SKM-1 treated with dmso at 0.1 percent for 144 hours (cell line): Measurements from ENCODE around the gene SETD3.
A peak's percentile ranks its signal among the peaks of the same experiment; 100 is the strongest.

Source experiments
- DNase-seq: peaks from one replicate; lab custom pipeline; 2025; ENCODE audit not compliant: unreplicated experiment; lab: John Stamatoyannopoulos, UW

The SETD3 gene

DNA sequence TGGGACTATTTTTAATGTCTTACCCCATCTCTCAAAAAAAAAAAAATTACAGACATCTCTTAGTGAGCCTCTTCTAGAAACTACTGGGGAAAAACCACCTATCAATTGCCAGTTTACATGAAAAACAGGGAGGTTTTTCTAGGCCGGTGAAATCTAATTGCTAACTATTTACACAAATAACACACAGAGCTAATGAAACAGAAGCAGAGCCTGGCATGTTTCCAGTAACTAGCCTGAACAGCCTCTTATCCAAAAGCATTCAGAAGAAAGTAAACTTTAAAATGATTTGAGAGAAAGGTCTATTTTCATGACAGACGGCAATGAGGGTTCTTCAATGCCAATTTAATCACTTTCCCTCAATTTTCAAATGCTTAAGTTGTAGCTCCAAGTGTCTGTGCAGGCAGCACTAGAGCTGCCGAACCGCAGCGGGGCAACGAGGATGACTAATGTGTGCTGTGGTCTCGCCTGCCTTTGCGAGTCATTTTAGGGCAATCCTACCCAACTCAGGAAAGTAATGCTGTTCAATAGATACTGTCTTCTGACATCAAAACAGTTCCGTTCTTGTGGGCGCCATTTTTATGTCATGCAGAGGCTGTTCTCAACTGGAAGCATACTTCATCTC is 84.6 kb downstream of the SETD3 start:
- DNase-seq, result no peak

DNA sequence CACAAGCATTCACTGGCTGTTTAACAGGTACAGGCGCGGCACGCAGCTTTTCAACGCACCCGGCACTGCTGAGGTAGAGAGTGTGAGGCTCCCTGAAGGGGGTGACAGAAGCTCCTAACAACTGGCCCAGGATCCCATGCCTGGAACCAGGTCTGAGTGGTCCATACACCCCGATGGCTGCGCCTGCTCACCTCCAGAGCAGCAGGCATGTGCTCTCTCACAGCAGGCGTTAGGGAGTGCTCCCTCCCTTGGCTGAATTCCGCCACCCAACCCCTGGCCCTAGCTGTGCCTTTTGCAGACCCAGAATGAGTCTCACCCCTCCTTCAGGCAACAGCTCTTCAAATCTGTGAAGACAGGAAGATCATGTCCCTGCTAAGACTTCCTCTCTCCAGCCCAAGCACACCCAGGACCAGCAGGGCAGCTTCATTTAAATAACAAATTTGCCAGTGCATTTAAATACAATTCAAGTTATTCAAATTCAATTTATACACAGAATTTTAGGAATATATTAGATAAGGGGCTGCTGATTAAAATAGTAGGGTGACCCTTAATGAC is 86.0 kb downstream of the SETD3 start:
- DNase-seq, result no peak

DNA sequence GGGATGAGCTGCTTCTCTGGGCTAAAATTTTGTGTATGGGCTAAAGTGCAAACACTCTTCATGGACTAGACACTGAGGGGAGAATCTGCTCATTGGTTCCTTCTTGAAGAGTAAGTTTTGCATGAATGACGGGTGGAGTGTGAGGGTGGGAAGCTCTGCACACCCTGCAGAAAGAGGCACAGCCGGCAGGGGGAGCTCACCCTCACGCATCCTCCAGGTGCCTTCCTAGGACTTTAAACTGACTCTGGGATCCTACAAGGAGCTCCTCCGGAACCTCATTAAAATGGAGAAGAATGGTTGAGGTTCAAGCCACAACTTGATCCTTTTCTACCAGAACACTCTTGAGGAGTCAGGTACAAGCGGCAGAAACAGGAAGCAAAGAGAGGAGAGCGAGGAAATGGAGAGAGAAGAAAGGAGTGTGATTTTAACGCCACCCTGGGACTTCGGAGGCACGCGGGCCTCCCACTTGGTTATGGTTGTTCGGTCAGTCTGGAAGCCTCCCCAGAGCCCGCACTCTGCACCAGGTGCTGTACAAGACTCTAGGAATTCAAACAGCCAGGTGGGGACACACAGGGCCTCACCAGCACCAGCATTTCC is 87.5 kb downstream of the SETD3 start:
- peak; percentile 1 for DNase-seq

DNA sequence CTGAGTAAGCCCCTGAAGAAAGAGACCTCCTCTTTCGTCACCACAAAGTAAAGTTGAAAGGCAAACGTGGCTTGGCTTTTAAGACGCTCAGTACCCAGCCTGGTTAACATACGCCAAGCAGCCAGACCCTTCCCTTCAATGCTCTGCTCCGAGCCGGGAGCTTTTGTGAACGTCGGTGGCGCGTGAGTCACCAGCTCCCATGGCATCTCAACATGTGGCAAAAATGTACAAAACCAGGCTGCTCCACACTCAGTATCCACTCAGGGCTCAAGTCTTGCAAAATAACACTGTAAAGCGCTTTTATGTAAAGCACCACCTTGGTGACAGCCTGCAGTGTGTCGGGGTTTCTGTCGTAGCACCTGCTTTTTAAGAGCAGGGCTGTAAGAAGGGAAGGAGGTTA is 89.0 kb downstream of the SETD3 start:
- DNase-seq, result no peak

DNA sequence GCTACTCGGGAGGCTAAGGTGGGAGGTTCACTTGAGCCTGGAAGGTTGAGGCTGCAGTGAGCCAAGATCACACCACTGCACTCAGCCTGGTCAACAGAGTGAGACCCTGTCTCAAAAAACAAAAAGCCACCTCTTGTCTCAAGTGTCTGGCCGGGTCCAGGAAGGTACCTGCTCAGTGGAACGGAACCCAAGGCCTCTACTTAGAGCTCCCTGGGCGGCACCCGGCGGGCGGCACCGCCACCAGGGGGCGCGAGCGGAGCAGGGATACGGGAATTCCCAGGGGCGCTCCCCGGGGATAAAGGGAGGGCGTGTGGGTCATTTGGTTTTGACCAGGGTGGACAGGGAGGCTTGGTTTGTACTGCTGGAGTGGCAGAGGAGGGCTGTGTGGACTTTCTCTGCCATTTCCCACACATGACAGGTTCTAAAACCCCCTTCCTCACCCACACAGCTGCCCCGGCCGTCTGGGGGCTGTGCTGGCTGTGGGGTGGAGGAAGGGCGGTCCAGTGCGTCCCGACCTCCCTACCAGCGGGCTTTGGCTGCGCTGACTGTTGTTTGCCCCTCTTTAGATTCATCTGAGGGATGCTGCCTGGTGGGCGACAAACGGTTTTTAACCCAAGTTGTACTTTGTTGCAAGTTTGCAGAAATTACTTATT is 91.4 kb downstream of the SETD3 start:
- DNase-seq, result no peak

DNA sequence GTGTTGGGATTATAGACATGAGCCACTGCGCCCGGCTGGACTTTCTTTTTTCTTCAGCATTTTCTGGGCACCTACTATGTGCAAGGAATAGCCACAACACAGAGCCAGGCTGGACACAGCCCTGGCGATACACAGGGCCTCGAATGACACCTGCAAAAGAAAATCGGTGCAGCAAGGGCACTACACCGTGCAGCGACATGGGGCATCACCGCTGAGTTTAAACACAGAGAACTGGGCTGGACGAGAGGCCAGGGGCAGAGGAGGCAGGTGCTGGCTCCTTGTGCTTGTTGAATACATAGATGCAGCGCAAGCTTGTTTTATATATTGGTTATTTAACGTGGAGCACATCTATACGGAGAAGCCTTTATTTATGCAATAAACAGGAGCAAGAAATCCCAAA is 92.4 kb downstream of the SETD3 start:
- DNase-seq, result no peak

DNA sequence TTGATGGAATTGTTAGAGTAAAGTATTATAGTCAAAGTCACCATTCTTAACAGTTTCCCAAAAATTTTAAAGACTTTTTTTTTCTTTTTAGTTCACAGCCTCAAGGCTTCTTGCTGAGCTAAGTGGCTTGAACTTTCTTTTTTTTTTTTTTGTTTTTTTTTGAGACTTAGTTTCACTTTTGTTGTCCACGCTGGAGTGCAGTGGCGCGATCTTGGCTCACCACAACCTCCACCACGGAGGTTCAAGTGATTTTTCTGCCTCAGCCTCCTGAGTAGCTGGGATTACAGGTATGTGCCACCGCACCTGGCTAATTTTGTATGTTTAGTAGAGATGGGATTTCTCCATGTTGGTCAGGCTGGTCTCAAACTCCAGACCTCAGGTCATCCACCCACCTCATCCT is 92.8 kb downstream of the SETD3 start:
- no peak for DNase-seq

DNA sequence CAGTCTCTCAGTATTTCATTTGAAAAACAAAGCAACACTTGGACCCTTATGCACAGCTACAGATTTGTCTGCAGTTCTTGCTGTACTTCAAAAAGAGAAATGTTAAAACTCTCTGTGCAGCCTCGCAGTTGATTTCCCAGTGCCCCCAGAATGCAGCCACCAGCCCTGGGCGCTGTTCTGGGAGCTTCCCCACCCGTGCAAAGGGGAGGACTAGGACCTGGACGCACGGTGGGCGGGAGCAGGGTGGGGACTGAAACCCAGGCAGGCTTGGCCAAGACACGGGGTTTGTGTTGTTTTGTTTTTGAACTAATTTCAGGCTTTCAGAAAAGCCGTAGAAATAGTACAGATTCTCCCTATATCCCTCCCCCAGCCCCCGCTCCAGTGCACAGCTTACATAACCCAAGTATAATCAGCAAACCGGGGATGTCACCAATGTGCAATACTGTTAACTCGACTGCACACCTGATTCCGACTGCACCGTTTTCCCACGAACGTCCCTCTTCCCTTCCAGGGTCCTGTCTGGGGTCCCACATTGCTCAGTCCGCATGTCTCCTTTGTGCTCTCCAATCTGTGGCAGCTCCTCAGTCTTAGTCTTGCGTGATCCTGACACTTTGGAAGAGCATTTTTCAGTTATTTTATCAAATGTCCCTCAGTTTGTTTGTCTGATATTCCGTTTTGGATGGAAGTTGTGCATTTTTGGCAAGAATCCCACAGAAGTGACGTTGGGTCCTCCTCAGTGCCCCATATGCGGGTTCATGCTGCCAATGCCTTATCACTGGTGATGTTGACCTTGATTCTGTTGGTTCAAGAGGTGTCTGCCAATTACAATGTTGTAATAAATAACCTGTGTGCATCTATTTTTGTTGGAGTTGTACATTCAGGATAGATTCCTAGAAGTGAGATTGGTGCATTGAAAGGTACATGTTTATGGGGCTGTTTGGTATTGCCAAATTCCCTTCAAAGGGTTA is 95.9 kb downstream of the SETD3 start:
- DNase-seq, result no peak

DNA sequence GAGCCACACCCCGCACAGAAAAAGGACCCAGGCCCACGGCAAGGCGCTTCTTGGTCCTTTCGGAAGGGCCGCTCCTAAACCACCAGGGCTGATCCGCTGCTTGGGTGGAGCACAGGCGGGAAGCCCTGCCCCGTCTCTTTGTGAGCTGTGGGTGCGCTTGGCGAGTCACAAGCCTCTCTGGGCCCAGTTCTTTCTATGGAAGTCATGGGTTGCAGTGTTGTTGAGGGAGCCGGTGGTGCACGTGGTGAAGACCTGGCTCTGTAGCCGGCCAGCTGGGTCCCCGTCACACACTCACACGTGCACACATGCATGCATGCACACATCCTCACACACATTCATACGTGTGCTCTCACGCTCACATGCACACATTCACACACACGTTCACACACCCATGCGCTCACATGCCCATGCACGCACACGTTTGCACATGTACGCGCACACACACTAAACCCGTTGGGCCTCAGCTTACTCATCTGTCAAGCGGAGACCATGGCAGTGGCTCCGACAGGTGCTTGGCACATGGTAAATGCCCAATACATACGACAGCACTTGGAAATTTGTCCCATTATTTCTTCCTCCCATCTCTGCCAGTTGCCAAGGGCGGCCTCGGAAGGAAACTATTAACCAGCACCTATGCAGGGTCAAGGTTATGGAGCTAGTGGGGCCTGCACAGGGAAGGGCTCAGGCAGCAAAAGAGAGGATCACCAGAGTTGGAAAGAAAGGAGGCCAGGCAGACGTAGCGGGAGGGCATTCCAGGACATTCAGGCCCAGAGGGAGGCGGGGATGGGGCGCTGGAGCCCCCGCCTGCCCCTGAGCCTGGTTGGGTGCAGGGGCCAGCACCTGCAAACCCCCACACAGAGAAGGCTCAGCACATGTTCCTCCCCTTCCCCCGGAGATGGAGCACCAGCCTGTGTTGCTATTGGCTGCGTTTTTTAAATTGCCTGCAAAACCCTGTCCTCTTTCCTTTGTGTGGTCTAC is 96.9 kb downstream of the SETD3 start:
- DNase-seq, result no peak

DNA sequence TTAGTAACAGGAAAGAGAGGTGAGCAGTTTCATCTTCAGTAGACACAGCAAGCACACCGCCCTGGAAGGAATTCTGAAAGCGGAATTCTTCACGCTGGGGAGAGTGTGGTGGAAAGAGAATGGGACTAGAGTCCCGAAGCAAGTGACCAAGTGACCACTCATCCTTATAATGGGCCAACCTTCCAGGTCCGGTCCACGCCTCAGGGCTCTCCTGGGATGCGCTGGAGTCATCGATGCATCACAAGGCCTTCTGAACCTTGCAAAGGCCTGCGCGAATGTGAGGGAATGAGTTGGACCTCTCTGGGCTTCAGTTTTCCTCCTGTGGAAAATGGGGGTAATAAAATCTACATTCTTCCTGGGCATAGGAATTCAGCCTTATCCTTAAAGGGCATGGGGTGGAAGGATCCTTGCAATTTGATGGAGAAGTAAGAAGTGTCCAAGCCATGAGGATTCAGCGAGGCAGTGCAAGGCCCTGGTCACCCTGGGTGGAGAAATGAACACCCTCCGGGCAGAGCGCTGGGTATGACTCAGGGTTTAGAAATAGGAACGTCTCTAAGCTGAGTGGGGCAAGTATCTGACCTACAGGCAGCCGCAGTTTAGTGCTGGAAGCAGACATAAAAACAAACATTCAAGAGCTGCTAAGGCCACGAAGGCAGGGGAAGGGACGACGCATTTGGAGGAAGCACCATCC is 97.7 kb downstream of the SETD3 start:
- DNase-seq, result no peak

DNA sequence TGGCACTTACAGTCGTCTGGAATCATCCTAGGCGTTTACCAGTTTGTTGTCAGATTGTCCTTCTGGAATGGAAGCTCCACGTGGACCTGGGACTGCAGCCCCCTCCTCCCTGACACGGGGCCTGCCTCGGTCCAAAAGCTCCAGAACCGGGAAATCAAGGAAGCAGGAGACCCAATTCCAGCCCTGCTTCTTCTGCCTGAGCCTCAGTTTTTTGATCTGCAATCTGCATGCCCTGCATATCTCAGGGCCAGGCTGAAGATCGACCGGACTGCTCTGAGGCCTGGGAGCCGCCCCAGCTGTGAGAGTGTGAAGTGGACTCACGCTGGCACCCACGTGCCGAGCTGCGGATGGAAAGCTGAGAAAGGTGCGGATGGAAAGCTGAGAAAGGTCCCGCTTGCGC is 98.6 kb downstream of the SETD3 start:
- DNase-seq, result no peak

DNA sequence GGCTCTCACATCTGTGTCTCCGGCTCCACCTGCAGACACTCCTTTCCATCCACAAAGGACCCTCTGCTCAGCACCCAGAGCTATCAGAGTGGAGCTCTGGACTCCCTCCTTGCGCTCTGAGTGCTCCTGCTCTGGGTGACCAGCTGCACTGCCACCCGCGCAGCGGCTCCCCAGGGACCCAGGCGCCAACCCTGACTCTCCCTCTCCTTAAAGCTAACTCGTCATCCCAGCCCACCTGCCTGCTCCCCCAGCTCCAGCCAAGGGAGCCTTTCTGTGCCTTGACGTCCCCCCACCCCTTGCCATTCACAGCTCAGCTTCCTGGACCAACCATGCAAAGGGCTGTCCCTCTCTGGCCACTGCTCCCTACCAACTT is 99.0 kb downstream of the SETD3 start:
- DNase-seq, result no peak

DNA sequence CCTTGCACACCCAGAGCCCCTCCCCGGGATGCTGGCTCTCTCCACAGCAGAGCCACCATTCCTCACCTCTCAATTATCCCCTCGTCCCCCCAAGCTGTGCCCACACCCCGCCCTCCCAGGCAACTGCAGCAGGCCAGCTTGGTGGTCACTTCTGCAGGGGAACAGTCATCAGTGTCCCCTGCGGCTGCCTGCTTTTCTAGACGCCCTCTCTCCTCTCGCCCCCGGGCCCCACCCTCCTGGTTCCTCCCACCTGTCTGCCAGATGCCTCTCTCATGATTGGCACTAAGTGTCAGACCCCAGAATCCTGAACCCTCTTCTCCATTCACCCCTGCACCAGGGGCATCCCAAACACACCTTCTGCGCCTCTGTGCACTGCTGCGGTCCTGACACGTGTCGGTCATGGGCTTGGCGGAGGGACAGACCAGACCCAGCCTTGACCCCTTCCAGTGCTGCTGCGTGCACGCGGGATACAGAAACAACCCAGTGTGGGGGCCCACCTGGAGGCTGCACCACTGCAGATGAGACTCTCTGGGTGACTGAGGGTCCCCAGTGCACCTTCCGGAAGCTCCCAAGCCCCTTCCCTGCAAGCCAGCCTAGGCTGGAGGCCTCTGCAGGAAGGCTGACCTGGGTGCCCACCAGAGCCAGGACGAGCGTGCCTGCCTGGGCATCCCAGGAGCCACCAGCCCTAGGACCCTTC is 99.5 kb downstream of the SETD3 start:
- no peak for DNase-seq

DNA sequence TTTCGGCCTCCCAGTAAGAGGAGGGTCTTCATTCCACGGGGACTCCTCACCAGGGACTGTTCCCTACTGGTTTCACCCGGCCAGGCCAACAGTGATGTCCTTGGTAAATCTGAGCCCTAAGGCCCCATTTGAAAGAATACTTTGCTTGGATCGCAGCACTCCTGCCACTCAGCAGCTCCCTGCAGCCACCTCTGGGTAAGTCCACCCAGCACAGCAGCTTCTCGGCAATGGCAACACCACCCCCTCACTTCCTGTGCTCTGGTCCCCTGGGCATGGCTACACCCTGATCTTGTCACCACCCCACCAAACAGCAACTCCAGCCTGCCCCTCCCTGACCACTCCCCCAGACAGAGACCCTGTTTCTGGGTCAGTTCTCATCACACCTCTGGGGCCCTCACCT is 100.3 kb downstream of the SETD3 start:
- no peak for DNase-seq

DNA sequence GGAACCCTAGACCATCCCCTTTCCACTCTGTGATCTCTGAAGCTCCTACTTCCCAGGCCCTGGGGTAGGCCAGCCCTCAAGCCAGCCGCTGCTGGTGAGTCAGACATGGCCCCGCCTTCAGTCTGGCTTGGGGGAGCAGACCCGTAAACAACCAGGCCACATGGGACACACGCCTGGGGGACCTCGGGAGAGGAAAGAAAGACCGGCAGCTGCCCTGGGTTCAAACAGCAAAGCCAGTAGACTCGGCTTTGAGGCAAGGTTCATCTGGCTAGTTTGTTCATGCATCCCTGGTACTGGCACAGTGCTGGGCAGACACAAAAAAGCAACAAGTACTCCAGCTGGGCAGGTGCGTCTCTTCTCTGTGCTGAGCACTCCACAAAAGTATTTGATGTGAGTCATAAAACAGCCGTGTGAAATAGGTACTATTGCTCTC is 101.9 kb downstream of the SETD3 start:
- DNase-seq, result no peak

DNA sequence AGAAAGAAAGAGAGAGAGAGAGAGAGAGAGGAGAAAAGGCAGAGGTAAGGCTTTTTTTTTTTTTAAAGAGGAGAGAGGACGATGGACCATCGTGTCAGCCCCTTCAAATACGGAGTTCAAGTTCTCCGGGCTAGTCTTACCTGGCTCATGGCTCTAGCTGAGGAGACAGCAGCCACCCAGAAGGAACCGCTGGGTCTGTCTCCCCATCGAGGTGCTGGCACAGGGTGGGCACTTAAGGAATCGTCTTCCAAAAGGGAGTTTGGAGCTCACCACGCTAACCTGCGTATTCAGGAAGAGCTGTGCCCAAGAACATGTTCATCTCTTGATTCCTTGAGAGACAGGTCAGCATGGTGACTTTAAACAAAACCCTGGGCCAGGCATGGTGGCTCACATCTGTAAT is 102.7 kb downstream of the SETD3 start:
- no peak for DNase-seq

DNA sequence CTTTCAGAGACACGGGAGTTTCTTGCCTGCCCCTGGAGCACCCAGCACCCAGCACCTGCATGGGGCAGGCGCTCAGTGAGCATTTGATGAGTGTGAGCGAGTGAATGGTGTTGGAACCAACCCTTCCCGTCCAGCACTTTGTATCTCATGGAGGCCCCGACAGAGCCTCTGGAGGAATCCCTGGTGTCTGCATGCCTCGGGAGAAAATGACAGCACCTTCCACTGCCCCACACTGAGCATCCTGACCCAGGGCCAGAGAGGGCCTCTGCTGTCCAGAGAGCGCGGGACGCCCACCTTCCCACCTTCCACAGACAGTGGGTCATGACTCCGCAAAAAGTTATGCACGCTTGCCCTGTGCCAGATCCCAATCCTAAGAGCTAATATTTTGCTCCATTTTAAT is 105.7 kb downstream of the SETD3 start:
- DNase-seq, result no peak

DNA sequence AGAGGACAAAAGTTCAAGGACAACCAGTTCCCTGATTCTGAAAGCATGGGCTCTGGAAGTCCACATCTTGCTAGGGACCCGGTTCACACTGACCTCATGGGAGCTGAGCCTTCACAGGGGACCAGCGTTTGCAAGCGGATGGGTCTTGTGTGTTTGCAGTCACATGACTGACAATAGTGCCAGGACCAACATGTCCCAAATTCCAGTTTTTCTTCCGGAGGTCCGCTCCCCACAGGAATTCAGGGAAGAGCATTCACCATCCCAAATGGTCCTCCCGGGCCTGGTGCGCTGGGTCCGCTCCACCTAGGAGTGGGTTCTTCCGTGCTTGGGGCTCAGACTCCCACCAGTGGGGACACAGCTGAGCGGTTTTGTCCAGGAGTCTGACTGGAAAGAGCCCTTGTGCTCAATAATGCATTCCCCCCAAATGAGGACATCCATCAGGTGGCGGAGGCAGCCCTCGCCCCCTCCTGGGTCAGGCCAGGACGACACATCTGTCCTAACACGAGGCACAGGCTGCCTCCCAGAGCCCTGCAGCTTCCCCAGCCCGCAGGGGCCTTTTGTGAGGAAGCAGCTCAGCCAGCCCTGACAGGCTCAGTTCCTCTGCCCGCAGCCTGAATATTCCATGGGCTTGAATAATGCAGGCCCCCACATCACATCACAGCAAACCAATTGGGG is 116.9 kb downstream of the SETD3 start:
- DNase-seq, result no peak
